CD4-positive, alpha-beta T cell treated with Interferon gamma for 1 hour (primary cell): ENCODE results near the gene UNC13A.

Experiments used
- DNase-seq: peaks from one replicate; pipeline ENCODE4 v3.0.0-alpha.2; 2020

Gene UNC13A

DNA sequence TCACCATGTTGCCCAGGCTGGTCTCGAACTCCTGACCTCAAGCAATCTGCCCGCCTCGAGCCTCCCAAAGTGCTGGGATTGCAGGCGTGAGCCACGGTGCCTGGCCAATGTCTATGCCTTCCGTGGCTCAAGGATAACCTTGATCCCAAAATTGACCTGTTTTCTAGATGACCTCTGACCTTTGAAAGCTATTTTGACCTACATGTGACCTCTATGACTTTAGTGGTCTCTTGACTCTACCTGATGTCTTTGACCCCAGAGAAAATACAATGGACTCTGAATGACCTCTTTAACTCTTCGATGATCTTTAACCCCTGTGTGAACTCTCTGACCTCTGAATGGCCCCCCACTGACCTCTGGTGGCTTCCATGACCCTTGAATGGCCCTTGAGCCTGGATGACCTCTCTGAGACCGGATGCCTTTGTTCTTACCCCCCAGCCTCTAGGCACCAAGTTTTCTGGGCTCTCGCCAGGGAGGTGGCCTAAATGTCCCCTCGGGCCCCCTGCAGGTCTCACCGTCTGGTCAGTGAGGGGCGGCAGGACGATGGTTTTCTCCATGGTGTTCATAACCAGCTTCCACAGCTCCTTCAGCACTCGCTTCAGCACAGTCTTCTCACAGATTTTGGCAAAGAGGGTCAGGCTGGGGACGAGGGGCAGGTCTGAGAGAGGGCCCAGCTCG is 63.7 kb downstream of the UNC13A start:
- DNase-seq = no peak

DNA sequence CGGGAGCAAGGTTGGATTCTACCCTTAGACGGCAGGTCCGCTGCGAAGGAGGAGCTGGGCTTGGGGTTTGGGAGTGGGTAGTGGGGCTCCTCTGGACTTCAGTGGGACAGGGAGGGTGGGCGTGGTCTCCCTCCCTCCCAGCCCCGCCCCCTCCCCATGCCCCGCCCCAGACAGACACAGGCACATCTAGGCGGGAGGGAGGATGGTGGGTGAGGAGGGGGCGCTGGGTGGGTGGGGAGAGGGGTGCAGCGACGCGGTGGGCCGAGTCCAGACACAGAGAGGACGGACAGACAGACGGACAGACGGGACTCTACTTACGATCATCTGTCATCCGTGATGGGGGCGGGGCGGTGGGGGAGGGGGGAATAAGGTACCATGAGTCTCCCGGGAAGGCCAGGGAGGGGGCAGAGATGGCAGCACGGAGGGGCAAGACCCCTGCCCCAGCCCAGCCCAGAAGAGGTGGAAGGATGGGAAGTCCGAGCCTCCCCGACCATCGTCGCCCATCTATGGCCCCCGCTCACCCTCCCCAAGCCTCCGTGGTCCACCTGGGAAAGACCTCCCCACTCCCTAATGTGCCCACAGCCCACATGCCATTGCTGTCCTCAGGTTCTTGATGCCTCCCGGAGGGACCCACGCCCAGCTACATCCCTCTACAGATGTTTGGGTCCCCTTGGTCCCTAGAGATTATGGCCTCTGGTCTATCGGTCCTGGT is 64.8 kb downstream of the UNC13A start:
- no peak for DNase-seq

DNA sequence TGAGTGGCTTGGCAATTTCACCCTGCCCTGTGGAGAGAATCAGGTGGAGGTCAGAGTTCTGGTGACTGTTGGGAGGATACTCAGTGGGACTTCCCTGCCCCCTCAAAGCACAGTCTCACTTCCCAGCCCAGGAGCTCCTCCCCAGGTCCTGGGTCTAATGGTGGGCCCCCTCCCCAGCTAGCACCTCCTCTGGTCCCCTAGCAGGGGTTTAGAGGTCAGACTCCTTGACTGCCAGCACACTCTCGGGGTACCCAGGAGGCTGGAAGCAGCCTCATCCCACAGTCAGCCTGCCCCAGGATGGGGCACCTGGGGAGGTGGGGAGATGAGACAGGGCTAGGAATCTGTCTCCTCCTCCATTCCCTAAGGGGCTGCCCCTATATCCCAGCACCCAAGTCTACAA is 67.5 kb downstream of the UNC13A start:
- no peak for DNase-seq

DNA sequence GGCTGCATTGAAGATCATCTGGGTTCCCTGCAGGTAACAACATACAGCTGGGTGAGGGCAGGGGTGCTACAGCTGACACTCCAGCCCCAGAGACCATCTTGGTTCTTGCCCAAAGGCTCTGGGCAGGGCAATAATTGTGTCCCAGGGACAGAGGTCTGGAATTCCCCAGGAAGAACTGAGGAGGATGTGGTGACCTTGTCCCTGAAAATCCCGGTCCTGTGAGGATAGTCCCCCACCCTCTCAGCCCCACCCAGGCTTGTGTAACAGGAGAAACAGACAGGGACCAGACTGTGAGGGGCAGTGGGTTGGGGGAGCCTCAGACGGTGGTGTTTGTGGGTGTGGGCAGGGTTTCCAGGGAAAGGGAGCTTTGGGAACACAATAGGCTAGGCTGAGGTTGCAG is 69.2 kb downstream of the UNC13A start:
- DNase-seq = no peak

DNA sequence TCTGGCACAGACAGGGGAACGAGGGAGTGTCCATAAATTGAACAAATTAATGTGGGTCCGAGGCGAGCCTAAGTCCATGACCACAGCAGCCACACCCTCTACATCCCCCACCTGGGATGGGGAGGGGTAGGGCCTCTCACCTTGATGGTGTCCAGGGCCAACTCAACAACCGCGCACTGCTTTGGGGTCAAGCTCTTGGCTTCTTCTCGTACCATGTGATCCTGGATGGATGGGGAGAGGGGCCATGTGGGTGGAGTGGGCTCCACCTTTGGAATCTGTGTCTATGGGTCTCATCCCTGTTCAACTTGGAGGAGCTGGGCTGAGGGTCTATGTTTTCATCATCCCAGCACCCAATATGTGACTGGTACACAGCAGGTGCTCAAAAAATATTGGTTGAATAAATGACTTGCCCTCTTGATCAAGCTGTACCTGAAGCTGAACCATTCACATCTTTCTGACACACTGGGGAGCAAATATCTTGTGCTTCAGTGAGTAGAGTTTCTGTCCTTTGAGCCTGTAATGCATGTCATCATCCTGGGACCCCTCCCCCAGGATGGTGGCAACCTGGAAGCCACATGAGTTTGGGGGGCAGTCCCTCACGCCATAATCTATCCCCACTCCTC is 69.8 kb downstream of the UNC13A start:
- no peak for DNase-seq

DNA sequence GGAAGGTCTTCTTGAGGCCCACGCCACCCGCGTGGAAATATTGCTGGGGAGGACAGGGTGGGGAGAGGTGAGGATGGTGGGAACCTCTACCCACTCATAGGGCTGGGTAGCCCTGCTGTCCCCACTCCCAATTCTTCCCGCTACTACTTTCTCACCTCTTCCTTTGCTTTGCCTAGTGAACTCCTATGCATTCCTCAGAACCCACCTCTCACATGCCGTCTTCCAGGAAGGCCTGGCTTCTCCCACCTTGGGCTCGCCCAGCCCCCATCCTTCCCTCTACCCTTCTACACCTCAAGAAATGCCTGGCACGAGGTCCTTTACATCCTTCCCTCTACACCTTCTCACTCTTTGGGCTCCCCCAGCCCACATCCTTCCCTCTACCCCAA is 70.4 kb downstream of the UNC13A start:
- no peak for DNase-seq

DNA sequence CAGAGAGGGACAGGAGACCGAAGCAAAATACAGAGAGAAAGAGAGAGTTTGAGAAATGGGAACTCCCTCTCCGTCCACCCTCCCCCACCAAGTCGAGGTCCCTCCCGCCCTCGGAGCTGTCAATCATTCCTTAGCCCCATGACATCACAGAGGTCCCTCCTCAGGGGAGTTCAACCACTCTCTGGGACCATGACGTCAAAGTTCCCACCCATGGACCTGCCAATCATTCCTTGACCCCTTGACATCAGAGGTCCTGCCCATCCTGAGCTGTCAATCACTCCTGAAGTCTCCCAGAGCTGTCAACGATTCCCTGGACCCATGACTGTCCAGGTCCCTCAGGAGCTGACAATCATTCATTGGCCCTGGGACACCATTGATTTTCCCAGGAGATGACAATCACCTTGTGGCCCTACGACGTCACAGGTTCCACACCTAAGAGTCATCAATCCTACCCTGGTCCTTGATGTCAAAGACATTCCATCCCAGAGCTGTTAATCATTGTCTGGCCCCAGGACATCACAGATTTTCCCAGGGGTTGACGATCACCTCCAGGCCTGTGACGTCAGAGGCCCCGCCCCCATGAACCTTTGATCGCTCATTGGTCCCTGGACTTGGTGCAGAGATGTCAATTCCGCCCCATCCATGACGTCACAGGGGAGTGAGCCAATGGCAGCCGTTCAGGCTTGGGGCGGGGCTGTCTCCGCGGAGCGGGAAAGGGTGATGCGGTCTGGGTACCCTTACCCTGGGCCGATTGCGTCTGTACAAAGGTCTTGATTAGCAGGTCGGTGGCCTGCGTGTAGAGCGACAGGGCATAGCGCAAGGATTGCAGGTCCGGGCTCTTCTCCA is 71.0 kb downstream of the UNC13A start:
- peak; percentile 30 for DNase-seq

DNA sequence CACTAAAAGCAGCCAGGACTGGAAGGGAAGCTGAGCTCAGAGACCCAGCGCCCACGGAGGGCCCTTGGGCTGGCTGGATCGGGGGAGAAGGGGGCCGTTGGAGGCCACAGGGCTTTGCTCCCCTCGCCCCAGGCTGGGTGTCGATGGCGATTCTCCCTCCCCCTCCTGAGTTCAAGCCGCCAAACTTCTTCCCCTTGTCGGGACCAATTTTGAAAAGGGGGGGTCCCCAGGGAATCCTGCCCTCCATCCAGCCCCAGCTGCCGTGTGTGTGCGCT is 71.5 kb downstream of the UNC13A start:
- DNase-seq = no peak

DNA sequence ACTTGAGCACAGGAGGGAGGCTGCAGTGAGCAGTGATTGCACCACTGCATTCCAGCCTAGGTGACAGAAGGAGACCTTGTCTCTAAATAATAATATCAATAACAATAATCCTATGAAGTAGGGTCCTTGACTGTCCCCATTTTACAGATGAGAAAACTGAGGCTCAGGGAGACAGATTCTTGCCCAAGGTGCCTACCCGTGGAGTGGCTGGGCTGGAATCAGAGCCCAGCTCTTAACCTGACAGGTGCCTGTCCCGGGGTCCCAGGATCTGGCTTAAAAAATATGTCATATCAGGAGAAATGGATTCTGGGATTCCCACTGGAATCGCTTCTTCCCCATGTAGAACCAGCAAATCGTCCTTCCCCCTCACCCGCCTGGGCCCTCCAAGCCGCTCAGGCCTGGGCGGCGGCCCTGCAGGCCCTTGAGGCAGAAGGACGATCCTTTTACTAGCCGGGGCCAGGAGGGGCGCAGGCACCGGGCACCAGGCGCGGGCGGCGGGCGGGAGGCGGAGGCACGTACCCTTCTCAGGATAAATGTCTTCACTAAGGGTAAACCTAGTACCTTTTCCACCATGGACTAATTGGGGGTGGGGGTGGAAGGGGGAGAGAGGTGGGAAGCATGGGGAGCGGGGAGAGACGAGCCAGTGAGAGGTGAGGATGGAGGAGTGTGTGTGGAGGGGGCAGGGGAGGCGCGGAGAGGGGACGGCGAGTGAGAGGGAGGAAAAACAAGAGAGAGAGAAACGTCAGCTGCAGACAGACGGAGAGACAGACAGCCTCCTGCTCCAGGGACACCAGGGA is 72.1 kb downstream of the UNC13A start:
- no peak for DNase-seq

DNA sequence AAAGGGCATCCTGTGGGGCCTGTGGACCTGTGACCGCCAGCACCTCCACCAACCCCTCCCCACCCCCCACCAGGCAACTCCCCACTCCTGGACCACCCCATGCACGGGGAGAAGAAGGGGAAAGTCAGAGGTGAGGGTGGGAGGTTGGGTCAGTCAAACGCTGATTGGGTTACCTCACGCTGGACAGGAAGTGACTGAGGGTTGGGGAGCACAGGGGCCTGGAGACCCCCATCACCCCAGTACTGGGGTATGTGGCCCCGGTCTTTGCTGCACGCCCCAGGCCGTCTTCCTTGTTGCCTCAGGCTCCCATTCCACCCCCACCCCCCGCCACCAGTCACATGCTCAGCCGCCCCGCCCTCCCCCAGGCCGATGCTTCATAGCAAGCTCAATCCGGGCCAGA is 73.7 kb downstream of the UNC13A start:
- DNase-seq = no peak

DNA sequence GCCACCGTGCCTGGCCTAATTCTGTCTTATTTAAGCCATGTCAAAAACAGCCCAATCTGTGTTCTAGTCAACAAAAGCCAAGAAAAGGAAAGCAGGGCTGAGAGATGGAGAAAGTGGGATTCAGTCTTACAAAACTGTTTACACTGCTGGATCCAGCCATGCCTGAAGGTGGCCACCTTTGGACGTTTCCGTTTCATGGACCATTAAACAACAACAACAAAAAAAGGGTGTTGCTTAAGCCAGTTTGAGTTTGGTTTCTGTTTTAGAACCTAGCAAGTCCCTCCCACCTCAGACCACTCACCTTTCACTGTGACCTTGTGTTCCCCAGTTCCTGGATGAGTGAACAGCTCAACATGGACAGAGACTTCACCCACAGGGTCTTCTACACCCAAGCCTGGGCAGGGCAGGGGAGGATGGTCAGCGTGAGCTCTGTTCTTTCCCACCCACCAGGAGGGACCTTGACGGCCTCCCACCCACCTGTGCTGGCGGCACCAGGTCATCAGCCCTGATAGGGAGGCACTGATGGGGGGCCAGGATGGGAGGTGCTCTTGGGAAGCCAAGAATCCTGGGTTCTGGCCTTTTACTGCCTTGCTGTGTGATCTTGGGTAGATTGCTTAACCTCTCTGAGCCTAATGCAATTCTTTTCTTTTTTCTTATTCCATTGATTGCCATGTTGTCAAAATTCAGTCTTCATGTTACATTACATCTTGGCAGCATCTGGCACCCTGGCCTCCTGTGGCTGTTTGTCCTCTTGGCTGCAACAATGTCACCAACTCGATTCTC is 76.5 kb downstream of the UNC13A start:
- DNase-seq = no peak

DNA sequence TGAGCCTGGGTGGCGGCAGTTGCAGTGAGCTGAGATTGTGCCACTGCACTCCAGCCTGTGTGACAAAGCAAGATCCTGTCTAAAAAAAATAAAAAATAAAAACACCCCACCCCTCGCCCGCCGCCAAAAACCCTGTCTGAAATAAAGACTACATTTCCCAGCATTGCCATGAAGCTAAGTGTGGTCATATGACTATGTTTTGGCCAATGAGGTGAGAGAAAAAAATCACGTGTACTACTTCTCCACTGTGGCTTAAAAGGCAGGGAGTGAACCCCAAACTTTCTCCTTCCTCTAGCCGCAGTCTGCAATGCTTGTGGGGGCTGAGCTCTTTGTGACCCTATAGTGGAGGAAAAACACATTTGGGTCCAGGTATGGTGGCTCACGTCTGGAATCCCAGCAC is 77.8 kb downstream of the UNC13A start:
- no peak for DNase-seq

DNA sequence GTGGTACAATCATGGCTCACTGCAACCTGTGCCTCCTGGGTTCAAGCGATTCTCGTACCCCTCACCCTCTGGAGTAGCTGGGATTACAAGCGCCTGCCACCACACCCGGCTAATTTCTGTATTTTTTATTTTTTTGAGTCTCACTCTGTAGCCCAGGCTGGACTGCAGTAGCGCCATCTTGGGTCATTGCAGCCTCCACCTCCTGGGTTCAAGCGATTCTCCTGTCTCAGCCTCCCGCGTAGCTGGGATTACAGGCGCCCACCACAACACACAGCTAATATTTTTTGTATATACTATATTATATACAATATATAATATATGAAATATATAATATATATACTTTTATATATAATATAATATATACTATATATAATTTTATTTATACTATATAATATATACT is 80.2 kb downstream of the UNC13A start:
- DNase-seq = no peak

DNA sequence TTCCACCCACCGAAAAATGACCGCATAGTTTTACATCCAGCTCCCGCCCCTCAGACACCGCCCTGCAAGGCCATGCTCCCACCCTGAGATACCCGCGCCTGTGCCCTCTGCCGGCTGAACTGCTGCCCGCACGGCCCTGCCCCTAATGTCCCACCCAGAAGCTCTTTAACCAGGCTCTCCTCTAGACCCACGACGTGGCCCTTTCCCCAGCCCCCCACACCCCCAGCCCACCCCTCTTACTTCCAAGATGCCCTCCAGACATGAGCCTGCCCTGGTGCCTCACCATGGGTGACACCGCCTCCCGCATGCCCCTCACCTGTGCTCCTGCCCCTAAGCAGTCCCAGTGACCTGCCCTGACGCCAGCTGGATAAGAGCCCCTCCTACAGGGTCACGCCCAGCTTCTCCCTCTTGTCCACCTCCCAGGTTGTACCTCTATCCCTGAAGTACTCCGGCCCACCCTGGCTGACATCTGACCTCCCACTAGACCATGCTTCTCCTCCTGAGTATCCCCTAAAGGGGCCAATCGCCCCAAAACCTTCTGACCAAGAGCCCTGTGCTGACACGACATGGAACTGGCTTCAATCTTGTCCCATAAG is 81.5 kb downstream of the UNC13A start:
- no peak for DNase-seq

DNA sequence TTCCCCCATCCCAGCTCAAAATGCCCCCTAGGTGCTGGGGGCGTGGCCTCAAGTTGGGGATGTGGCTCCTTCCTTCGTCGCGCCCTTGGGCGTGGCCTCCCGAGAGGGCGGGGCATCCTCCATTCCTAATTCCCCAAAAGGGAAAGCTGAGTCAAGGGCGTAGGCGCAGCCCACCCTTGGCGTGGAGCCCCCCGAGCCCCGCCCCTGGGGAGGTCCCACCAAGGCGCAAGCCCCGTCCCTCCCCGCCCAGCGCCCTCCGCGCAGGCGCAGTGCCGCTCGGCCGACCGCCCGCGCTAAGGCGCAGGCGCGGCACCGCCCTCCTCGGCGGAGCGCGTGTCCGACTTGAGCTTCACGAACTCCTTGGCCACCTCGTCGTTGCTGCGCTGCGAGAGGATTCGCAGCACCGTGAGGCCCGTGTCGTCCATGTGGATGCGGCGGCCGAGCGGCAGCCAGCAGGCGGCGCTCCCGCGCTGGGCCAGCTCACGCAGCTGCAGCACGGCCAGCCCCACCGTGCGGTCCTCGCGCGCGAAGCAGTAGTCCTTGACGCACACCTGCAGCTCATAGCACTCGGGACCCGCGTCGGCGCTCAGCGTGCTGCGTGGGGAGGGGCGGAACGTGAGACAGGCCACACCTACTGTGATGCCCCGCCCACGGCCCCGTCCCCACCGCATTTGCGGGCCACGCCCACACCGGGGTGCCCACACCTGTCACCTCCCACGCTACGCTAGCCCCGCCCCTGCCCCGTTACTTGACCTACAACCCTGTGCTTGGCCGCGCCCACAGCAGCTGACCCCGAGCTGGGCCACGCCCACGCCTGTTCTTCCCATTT is 82.2 kb downstream of the UNC13A start:
- peak; percentile 87 for DNase-seq

DNA sequence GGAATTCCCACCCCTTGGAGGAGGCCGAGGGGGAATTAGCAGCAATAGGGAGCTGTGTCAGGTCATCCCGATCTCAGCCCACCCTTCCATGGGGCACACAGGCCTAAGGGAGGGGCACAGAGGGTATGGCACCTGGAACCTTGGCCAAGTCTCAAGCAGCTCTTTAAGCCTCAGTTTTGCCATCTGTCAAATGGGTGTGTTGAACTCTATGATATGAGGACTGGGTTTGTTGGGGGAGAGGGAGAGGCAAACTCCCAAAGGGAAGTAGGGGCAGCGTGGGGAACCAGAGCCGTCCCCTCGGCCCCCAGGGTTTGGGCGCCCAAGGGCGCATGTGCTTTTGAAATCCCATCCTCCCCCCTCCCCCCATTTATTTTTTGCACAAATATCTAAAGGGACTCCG is 83.0 kb downstream of the UNC13A start:
- DNase-seq = no peak

DNA sequence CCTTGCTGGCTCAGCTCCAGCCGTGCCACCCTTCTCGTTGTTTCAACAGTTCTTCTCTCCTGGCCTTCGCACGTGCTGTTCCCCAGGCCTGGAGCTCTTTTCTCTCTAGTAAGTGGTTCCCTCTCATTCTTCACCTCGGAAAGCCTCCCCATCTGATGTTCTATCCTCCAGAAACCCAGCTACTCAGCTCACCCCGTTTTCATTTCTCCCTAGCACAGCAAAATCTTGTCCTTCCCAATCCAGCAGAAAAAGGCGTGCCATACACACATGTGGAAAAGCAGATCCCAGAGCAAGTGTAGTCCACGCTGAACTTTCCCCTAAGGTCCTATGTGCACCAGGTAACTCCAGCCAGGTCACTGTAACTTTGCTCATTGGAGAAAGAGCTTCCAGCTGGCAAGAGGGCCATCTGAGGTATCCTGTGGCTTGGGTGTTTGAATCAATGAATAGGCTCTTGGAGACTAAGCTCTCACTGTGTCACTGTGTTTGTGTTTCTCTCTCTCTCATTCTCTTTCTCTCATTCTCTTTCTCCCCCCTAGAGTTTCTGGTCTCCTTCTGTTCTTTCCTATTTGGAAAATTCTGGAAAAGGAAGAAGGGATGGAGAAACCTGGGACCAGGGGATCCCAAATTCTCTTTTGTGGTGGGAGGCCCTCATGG is 83.7 kb downstream of the UNC13A start:
- no peak for DNase-seq

DNA sequence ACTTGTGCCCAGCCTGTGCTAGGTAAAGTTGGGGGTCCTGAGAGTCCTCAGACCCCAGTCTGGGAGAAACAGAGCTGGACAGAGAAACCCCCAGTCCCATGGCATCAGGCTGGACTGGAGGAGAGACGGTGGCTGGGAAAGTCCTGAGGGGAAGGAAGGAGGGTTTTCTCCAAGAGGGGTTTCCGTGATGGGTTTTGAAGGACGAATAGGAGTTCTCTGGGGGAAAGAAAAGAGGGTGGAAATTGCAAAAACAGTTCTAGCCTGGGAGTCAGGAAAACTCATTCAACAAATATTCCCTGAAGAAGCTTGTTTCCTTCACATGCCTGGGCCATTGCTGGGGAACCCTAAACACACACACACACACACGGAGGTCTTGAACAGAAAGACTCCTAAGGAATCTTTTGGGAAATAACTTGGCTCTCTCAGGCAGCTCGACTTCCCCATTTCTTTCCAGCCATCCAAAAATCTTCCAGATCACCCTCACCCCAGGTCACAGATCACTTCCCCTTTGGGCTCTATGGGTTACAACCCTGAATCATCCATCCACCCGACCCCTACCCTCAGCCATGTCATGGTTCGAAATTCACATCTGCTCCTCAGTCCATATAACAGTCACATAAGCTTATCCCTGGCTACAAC is 85.2 kb downstream of the UNC13A start:
- no peak for DNase-seq

DNA sequence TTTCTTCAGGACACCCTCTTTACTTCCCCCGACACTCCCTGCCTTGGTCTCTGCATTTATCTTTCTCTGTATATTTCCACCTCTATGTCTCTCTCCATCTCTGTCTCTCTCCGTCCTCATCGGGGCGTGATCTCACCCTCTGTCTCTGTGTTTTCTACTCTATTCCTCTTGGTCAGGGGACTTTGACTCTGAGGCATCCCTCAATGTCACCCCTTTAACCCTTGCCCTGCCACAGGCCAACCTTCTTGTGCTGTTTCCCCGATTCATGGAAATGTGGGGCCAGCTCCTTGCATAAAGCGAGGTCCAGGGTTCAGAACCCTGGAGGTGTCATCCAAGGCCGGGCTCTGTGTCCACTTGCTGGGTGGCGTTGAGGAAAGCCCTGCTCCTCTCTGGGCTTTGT is 85.9 kb downstream of the UNC13A start:
- DNase-seq = no peak

DNA sequence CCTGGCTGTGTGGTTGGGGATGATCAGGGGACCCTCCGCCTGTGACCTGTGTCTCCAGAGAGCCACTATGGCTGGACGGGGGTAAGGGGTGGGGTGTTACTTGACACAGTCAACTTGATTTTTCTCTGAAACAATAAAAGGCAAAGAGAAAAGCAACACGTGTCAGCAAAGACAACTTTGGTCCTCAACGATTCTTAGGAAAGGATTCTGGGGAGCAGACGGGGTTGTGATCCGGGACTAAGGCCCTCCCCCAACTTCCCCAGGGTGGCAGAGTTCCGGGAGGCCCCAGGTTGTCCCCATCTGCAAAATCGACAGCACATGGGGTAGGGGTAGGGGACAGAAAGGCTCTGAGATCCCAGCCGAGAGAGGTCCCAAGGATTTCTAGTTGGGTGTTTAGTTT is 86.5 kb downstream of the UNC13A start:
- no peak for DNase-seq
